ENCODE data around the gene ACAD8. TPM values are rescaled to one million over a fixed set of nuclear protein-coding genes. Genes with fewer than 3 reads are reported as not detected.

The ACAD8 gene
- total and polyA plus RNA-seq, 2 of the 8 experiments (the other 6 are each of a cell fraction or from before 2014, with no cell fraction given) = 45.8 to 52.7 TPM

GRCh38 chr11:134292661-134293060, 39.3 kb downstream of the ACAD8 start (continued):
- TF ChIP-seq CHD7 (IDR thresholded peaks at IDR 0.05; ENCODE audit: insufficient replicate concordance, low read length) (no peak), HDAC6 (IDR thresholded peaks at IDR 0.05; ENCODE audit: low read depth, low read length) (no peak), JUND (IDR thresholded peaks at IDR 0.05; ENCODE audit: low read length) (no peak), CBX5 (IDR thresholded peaks at IDR 0.05; ENCODE audit: low read depth, low read length) (no peak), CTCF (IDR thresholded peaks at IDR 0.05; ENCODE audit: control extremely low read depth in 1 of 3, insufficient read depth in 1 of 3, low read depth in 1 of 3, low read length in 3 of 3) (no peak), ZNF274 (IDR thresholded peaks at IDR 0.05; ENCODE audit: borderline replicate concordance, extremely low read depth, low read length) (no peak), RAD21 (IDR thresholded peaks at IDR 0.05 in 1 of 2, conservative IDR thresholded peaks at IDR 0.05 in 1 of 2; ENCODE audit: low read depth in 2 of 2, low read length in 2 of 2) (no peak), POLR2A (IDR thresholded peaks at IDR 0.05; ENCODE audit: control extremely low read depth in 1 of 2, low read depth in 2 of 2, low read length in 2 of 2) (no peak), YY1 (IDR thresholded peaks at IDR 0.05; ENCODE audit: low read depth, low read length) (no peak)

All from H1 (cell line).